ENCODE data around the gene LRRC71. TPM values are rescaled to one million over a fixed set of nuclear protein-coding genes. Genes with fewer than 3 reads are reported as not detected.

The LRRC71 gene
- total RNA-seq, 4 donors from 2014 or later, result 1.2 TPM; not detected in 3

DNA sequence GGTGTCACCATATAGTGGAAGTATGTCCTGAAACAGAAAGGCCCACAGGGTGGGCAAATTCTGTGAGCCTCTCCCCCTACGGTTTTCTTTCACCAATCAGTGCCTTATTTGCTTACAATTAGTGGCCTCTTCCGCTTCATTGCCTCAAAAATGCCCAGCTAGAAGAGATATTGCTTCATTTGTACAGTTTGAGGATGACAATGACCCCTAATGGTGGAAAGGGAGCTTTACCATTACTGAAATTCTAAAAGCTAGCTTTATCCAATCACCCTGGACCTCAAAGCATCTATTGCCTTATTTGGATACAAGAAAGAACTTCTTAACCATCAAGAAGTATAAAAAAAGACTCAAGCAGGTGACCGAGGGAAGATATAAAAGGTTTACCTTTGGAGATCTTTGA, 49.6 kb downstream of the LRRC71 start:
- Histone ChIP-seq H3K4me3 (no peak overlapping the region), H3K36me3 (peaks cover 0 to 55% (median 21%) of the 10 kb centered on the region in 4 donors), H3K27me3 (no peaks in the 10 kb centered on the region), H3K4me1 (no peaks in the 10 kb centered on the region), H3K27ac (no peak overlapping the region), H3K9me3 (no peaks in the 10 kb centered on the region)
- intact Hi-C loops (cut with DNase I; ENCODE audit: low total_unique reads) (no loop called here), in situ Hi-C loops (cut with MboI; ENCODE audit: low pct_ligation_motif_present in 1 of 4, low pct_unique_long_range_greater_than_20kb in 1 of 4, low sequenced_read_pairs in 3 of 4) (no loop called here)
- DNase-seq, result no peak
- WGBS, 2 donors (ENCODE audit: low coverage in 1 of 2), result 80 to 84% methylated on average over 3 of the region's 3 CpGs
- TF ChIP-seq POLR2A (IDR thresholded peaks at IDR 0.05), result no peak
- no peak for TF ChIP-seq EP300 (IDR thresholded peaks at IDR 0.05; ENCODE audit: low read depth)
- TF ChIP-seq POLR2AphosphoS5 (IDR thresholded peaks at IDR 0.05), result no peak
- TF ChIP-seq CTCF (IDR thresholded peaks at IDR 0.05), result no peak

DNA sequence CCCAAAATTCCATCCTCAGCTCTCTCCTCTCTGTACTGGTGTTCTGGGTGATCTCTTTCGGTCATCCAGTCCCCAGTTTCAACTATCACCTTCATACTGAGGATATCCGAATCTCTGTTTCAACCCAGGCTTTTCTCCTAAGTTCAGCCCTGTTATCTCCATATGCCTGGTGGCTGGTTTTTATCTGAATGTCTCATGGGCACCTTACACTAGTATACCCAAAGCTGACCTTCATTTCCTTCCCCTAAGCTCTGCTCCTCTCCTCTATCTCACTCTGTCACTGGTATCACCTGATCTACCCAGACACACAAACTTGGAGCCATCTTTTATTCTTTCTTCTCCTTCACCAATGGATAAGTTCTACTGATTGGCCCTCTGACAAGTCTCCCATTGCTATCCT, 53.0 kb downstream of the LRRC71 start:
- Histone ChIP-seq H3K36me3 (peaks cover 0 to 70% (median 28%) of the 10 kb centered on the region in 4 donors), H3K9me3 (no peaks in the 10 kb centered on the region), H3K4me3 (no peak overlapping the region), H3K27me3 (no peaks in the 10 kb centered on the region), H3K4me1 (no peaks in the 10 kb centered on the region), H3K27ac (no peak overlapping the region)
- in situ Hi-C loops (cut with MboI; ENCODE audit: low pct_ligation_motif_present in 1 of 4, low pct_unique_long_range_greater_than_20kb in 1 of 4, low sequenced_read_pairs in 3 of 4), result no loop called here
- WGBS, 2 donors (ENCODE audit: low coverage in 1 of 2), result 92 to 100% methylated on average over 1 to 2 of the region's 2 CpGs
- intact Hi-C loops (cut with DNase I; ENCODE audit: low total_unique reads), result no loop called here
- DNase-seq, result no peak
- no peak for TF ChIP-seq POLR2A (IDR thresholded peaks at IDR 0.05)
- TF ChIP-seq POLR2AphosphoS5 (IDR thresholded peaks at IDR 0.05), result no peak
- TF ChIP-seq EP300 (IDR thresholded peaks at IDR 0.05; ENCODE audit: low read depth), result no peak
- no peak for TF ChIP-seq CTCF (IDR thresholded peaks at IDR 0.05)

DNA sequence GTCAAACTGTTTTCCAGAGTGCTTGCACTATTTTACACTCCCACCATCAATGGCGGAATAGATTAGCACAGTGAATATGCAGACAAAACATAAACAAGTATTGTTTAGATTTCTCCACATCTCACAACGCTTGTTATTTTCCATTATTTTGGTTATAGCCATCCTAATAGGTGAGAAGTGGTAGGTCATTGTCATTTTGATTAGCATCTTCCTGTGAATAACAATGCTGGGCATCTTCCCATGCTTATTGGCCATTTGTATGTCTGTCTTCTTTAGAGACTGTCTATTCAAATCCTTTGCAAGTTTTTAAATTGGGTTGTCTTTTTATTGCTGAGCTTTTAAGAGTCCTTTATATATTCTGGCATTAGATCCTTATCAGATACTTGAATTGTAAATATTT, 54.7 kb downstream of the LRRC71 start:
- Histone ChIP-seq H3K9me3 (no peaks in the 10 kb centered on the region), H3K27me3 (no peaks in the 10 kb centered on the region), H3K4me1 (no peaks in the 10 kb centered on the region), H3K36me3 (peaks cover 0 to 58% (median 25%) of the 10 kb centered on the region in 4 donors), H3K27ac (no peak overlapping the region), H3K4me3 (no peak overlapping the region)
- 67 to 80% methylated on average over 2 of the region's 2 CpGs for WGBS, 2 donors (ENCODE audit: low coverage in 1 of 2)
- no peak for DNase-seq
- TF ChIP-seq POLR2A (IDR thresholded peaks at IDR 0.05) (no peak), POLR2AphosphoS5 (IDR thresholded peaks at IDR 0.05) (no peak), CTCF (IDR thresholded peaks at IDR 0.05) (no peak), EP300 (IDR thresholded peaks at IDR 0.05; ENCODE audit: low read depth) (no peak)
- in situ Hi-C loops (cut with MboI; ENCODE audit: low pct_ligation_motif_present in 1 of 4, low pct_unique_long_range_greater_than_20kb in 1 of 4, low sequenced_read_pairs in 3 of 4), result no loop called here
- intact Hi-C loops (cut with DNase I; ENCODE audit: low total_unique reads), result no loop called here

DNA sequence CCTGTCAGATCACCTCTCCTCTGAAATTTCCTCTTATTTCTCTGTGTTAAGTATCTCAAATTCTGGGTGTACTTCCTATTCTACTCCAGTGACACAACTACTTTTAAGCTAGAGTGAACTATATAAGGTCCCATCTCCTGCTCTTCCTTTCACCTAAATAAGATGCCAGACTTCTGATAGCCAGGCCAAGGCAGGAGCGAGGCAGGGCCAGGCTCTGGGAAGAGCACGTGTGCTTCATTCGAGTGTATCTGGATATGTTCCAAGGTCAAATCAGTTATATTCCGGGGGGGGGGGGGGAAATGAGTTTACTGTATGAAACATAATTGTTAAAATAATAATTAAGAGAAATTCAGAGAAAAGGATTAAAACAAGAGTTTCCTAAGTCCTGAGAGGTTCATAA, 60.1 kb downstream of the LRRC71 start:
- intact Hi-C loops (cut with DNase I; ENCODE audit: low total_unique reads), result no loop called here
- in situ Hi-C loops (cut with MboI; ENCODE audit: low pct_ligation_motif_present in 1 of 4, low pct_unique_long_range_greater_than_20kb in 1 of 4, low sequenced_read_pairs in 3 of 4), result no loop called here
- WGBS, 2 donors (ENCODE audit: low coverage in 1 of 2), result 58 to 100% methylated on average over 1 to 4 of the region's 4 CpGs
- no peaks in the 10 kb centered on the region for H3K4me1 ChIP-seq
- H3K4me3 ChIP-seq, result no peak overlapping the region
- no peaks in the 10 kb centered on the region for H3K27me3 ChIP-seq
- TF ChIP-seq EP300 (IDR thresholded peaks at IDR 0.05; ENCODE audit: low read depth) (no peak), CTCF (IDR thresholded peaks at IDR 0.05) (no peak), POLR2A (IDR thresholded peaks at IDR 0.05) (no peak), POLR2AphosphoS5 (IDR thresholded peaks at IDR 0.05) (no peak)
- DNase-seq, result no peak
- H3K9me3 ChIP-seq, result no peaks in the 10 kb centered on the region
- H3K36me3 ChIP-seq, result peaks cover 0 to 47% (median 20%) of the 10 kb centered on the region in 4 donors
- H3K27ac ChIP-seq, result no peak overlapping the region

Small RNA genes lying within 50 kb of the gene (small RNA-seq; reads per million reads assigned to genes)
- 0 to 0.24 (median 0) reads per million in 4 donors for gene MIR765

Other genes with a start within 250 kb of the LRRC71 start
- 10 to 100 TPM in 1 of 4 donors, 1 to 10 TPM in 3; 3.3 to 15.5 (median 5.5) TPM for gene NES, start 243.2 kb upstream of the LRRC71 start, total RNA-seq
- 1 to 10 TPM in 1 of 4 donors, under 1 TPM in 1, not detected in 2; 0.79 to 1.9 TPM for gene CRABP2, start 215.0 kb upstream of the LRRC71 start, total RNA-seq
- gene METTL25B, start 192.2 kb upstream of the LRRC71 start, total RNA-seq, result 10 to 100 TPM; 37.4 to 40.8 (median 39.0) TPM
- gene ISG20L2, start 191.9 kb upstream of the LRRC71 start, total RNA-seq, result 10 to 100 TPM; 25.8 to 61.7 (median 33.1) TPM
- gene MRPL24, start 179.5 kb upstream of the LRRC71 start, total RNA-seq, result 10 to 100 TPM in 3 of 4 donors, 1 to 10 TPM in 1; 6.8 to 44.9 (median 37.1) TPM
- gene HDGF, start 169.0 kb upstream of the LRRC71 start, total RNA-seq, result 100 to 1,000 TPM; 150 to 204 (median 179) TPM
- 10 to 100 TPM; 15.1 to 69.9 (median 39.4) TPM for gene PRCC, start 153.1 kb upstream of the LRRC71 start, total RNA-seq
- 1 to 10 TPM in 3 of 4 donors, not detected in 1; 1.9 to 5.9 (median 3.4) TPM for gene SH2D2A, start 103.8 kb upstream of the LRRC71 start, total RNA-seq
- gene INSRR, start 61.5 kb upstream of the LRRC71 start, total RNA-seq, result not detected
- gene NTRK1, start 59.8 kb upstream of the LRRC71 start, total RNA-seq, result 1 to 10 TPM in 1 of 4 donors, under 1 TPM in 2, not detected in 1; 0.20 to 2.6 (median 0.64) TPM
- gene PEAR1, start 26.9 kb upstream of the LRRC71 start, total RNA-seq, result 1 to 10 TPM; 1.8 to 5.6 (median 3.7) TPM
- 10 to 100 TPM; 52.6 to 82.8 (median 62.1) TPM for gene ARHGEF11, start 125.1 kb downstream of the LRRC71 start, total RNA-seq
- gene ETV3L, start 179.2 kb downstream of the LRRC71 start, total RNA-seq, result not detected
- gene ETV3, start 217.8 kb downstream of the LRRC71 start, total RNA-seq, result 10 to 100 TPM in 3 of 4 donors, 1 to 10 TPM in 1; 3.4 to 28.1 (median 18.1) TPM